Activated CD8-positive, alpha-beta T cell treated with anti-CD3 and anti-CD28 coated beads, Interleukin-2, amount 10 ng/mL, durations not matched to agents 7 days and 5 days (primary cell): Measurements from ENCODE around the gene CBARP. TPM values are rescaled to one million over a fixed set of nuclear protein-coding genes. Genes with fewer than 3 reads are reported as not detected.

Experiments used
- ATAC-seq: fragments of 150-1000 bp; cut with Tn5 transposase; one replicate; pipeline ENCODE4 v1.10.0; 2021; ENCODE audit warnings: moderate library complexity
- CTCF ChIA-PET: fragments of 350-600 bp; sonication (Branson Sonifier 250); formaldehyde crosslinking; loops from one replicate; lab custom pipeline; 2021; ENCODE audit warnings: antibody characterized with exemption; lab: Charles Lee
- POLR2A ChIA-PET: fragments of 350-600 bp; sonication (Branson Sonifier 250); formaldehyde crosslinking; loops from one replicate; lab custom pipeline; 2021; ENCODE audit warnings: antibody characterized with exemption; lab: Charles Lee
- DNase-seq: peaks from one replicate; pipeline ENCODE4 v3.0.0-alpha.2; 2020
- H3K27ac Mint-ChIP-seq: one replicate; pipeline ENCODE4 v1.8.0; 2021; ENCODE audit warnings: mild to moderate bottlenecking, mixed read lengths
- H3K27me3 Mint-ChIP-seq: one replicate; pipeline ENCODE4 v1.8.0; 2021; ENCODE audit warnings: low read depth, mixed read lengths
- H3K36me3 Mint-ChIP-seq: one replicate; pipeline ENCODE4 v1.8.0; 2021; ENCODE audit warnings: low read depth, mixed read lengths
- H3K4me1 Mint-ChIP-seq: one replicate; pipeline ENCODE4 v1.8.0; 2021; ENCODE audit warnings: low read depth, mixed read lengths
- H3K4me3 Mint-ChIP-seq: one replicate; pipeline ENCODE4 v1.8.0; 2021; ENCODE audit warnings: mild to moderate bottlenecking, mixed read lengths
- H3K9me3 Mint-ChIP-seq: one replicate; pipeline ENCODE4 v1.8.0; 2022; ENCODE audit warnings: mixed read lengths; ENCODE audit not compliant: insufficient read depth
- total RNA-seq, 2 experiments: library from RNA; stranded (reverse); gene quantifications; one replicate each; pipeline ENCODE4 v1.2.3, GENCODE V29; 2021

The CBARP gene
- total RNA-seq, 2 experiments from 2014 or later = 0.10 TPM; not detected in 1

DNA sequence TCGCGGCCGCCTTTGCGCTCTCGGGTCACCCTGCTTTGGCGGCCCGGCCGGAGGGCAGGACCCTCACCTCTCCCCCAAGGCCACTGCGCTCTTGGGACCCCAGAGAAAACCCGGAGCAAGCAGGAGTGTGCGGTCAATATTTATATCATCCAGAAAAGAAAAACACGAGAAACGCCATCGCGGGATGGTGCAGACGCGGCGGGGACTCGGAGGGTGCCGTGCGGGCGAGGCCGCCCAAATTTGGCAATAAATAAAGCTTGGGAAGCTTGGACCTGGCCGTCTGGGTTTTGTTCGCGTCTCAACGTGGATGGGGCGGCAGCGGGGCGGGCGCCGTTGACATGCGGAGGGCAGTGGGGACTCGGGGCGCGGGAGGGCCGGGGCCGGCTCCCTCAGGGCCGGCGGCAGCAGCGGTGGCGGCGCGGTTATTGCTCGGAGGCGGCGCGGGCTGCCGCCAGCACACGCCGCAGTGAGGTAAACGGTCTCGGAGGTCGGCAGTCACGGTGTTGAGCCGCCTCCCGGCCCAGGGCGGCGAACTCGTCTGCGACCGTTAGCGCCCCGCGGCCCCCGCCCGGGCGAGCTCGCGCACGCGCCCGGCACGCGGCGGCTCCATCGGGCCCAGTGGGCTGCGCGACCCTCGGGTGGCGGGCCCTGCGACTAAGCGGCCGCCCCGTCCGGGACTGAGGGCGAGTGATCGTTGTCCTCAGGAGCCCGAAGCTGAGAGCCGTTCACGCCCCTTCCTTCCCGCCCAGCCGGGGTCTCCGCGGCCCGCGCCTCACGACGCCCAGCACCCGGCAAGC is 9.4 kb downstream of the CBARP start:
- no peak for DNase-seq
- Mint-ChIP-seq H3K27ac (no peak overlapping the region), H3K4me1 (no peaks in the 10 kb centered on the region), H3K36me3 (peaks cover 9% of the 10 kb centered on the region), H3K9me3 (no peaks in the 10 kb centered on the region), H3K4me3 (no peak overlapping the region), H3K27me3 (no peaks in the 10 kb centered on the region)
- ATAC-seq = no peak
- ChIA-PET CTCF (no interaction called here), POLR2A (no interaction called here)

DNA sequence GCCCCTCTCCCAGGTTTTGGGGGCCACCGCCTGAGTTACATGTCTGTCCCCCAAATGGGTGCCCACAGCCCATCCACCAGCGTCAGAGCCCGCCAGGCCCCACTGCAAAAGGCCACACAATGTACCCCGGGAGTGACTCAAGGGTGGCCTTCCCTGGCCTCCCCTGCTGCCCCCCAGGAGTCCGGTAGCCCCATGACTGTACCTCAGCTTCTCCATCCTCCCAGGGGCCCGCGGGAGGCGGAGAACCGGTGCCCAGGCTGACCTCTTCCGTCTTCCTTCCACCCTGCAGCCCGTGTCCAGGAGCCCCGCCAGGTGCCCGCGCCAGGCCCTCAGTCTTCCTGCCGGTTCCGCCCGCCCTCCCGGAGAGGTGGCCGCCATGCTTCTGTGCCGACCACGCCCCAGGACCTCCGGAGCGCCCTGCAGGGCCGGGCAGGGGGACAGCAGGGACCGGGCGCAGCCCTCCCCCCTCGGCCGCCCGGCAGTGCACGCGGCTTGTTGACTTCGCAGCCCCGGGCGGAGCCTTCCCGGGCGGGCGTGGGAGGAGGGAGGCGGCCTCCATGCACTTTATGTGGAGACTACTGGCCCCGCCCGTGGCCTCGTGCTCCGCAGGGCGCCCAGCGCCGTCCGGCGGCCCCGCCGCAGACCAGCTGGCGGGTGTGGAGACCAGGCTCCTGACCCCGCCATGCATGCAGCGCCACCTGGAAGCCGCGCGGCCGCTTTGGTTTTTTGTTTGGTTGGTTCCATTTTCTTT is 10.3 kb downstream of the CBARP start:
- CTCF ChIA-PET = no interaction called here
- peaks cover 9% of the 10 kb centered on the region for H3K36me3 Mint-ChIP-seq
- no peak for DNase-seq
- no peak overlapping the region for H3K27ac Mint-ChIP-seq
- no peak overlapping the region for H3K4me3 Mint-ChIP-seq
- no peaks in the 10 kb centered on the region for H3K4me1 Mint-ChIP-seq
- H3K27me3 Mint-ChIP-seq = no peaks in the 10 kb centered on the region
- no peak for ATAC-seq
- POLR2A ChIA-PET = no interaction called here
- H3K9me3 Mint-ChIP-seq = no peaks in the 10 kb centered on the region

DNA sequence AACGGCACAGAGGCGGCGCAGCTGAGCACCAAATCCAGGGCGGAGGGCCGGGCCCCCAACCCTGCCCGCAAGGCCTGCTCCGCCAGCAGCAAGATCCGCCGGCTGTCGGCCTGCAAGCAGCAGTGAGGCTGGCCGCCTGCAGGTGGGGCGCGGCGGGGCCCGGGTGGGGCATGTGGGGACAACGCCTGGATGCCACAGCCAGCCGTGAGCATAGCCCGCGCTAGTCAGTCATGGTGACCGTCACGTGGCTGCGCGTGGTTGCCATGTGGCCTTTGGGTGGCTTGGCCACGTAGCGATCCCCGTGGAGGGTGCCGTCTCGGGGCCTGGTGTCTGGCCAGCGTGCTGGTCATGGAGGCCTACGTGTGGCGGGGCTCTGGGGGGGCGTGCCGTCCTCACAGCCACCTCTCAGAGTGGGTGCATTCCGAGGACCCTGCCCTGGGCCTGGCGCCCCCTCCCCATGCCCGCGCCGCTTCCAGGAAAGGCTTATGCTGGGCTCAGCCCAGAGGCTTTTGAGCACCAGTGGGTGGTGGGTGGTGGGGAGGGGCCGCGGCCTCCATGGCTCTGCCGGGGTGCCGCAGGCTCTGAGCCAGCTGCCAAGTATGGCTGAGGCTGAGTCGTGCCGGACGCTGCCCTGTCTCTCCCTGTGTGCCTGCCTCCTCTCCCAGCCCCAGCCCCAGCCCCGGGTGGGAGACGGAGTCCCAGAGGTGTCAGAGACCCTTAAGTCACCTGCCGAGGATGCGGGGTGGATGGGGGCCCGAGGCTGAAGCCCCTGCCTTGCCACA is 11.1 kb downstream of the CBARP start:
- Mint-ChIP-seq H3K9me3 (no peaks in the 10 kb centered on the region), H3K27ac (no peak overlapping the region), H3K4me1 (no peaks in the 10 kb centered on the region), H3K4me3 (no peak overlapping the region), H3K36me3 (peaks cover 9% of the 10 kb centered on the region), H3K27me3 (no peaks in the 10 kb centered on the region)
- POLR2A ChIA-PET = no interaction called here
- DNase-seq (no peak), ATAC-seq (no peak)
- CTCF ChIA-PET = no interaction called here

DNA sequence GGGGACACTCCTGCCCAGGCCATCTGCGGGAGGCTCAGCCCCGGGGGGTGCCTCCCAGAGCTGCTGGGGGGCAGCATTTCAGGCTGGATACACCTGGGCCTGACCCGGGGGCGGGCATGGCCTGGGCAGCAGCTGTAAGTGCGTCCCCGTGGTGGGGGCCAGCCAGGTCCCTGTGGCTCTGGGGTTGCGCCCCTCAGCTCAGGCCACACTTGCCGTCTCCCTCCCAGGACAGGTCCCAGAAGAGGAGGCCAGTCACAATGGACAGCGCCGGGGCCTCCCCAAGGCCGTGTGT is 11.6 kb downstream of the CBARP start:
- Mint-ChIP-seq H3K27ac (no peak overlapping the region), H3K4me3 (no peak overlapping the region), H3K36me3 (peaks cover 9% of the 10 kb centered on the region), H3K4me1 (no peaks in the 10 kb centered on the region), H3K9me3 (no peaks in the 10 kb centered on the region), H3K27me3 (no peaks in the 10 kb centered on the region)
- ChIA-PET CTCF (no interaction called here), POLR2A (no interaction called here)
- DNase-seq (no peak), ATAC-seq (no peak)

DNA sequence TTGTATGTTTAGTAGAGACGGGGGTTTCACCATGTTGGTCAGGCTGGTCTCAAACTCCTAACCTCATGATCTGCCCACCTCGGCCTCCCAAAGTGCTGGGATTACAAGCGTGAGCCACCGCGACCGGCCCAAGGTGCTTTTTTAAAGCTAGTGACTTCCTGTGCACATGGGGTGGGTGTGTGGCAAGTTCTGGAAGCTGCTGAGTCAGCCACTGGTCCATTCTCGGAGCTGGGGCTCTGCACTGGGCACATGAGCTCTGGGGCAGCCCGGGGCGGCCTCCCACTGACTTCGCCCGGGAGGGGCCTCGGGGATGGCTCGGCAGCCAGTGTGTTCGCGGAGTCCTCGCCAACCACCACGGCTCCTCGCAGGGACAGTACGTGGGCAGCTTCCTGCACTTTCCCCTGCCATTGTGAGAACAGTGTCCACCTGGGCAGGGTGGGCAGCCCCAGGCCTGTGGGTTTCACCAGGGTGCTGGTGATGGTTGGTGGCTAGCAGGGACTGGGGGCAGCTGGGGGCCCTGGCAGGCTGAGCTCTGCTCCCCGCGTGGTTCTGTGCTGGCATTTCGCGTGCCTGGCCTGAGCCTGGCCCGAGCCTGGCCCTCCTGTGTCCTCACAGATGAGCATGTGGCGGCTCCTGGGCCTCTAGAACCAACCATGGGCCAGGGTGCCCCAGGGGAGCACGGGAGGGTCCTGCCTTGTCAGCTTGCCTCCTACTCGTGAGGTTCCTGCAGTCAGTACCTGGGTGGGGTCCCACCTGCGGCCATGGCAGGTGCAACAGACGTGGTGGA is 12.2 kb downstream of the CBARP start:
- POLR2A ChIA-PET = no interaction called here

DNA sequence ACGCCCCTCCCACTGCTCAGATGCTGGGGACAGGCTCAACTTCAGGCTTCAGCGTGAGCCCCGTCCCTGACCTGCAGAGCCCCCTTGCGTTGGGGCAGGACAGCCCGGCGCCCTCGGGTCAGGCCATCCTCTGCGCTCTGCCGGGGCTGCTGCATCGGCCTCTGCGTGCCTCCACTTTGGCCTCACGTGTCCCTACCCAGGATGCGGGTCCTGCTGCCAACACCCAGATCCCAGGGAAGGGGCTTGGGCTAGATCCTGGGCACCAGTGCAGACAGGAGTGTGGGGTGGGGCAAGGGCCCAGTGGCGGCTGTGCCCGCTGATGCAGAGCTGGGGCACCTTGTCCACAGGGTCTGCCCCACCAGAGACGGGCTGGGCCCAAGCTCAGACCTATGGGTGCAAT is 13.0 kb downstream of the CBARP start:
- no peak overlapping the region for H3K27ac Mint-ChIP-seq
- no peaks in the 10 kb centered on the region for H3K27me3 Mint-ChIP-seq
- H3K4me1 Mint-ChIP-seq = no peaks in the 10 kb centered on the region
- ChIA-PET POLR2A (no interaction called here), CTCF (no interaction called here)
- no peak for ATAC-seq
- no peaks in the 10 kb centered on the region for H3K9me3 Mint-ChIP-seq
- H3K4me3 Mint-ChIP-seq = no peak overlapping the region
- DNase-seq = no peak
- H3K36me3 Mint-ChIP-seq = peaks cover 9% of the 10 kb centered on the region

More for the DNA sequence above, 12.2 kb downstream of the CBARP start:
- DNase-seq (no peak), ATAC-seq (no peak)
- H3K4me1 Mint-ChIP-seq = no peaks in the 10 kb centered on the region
- no peak overlapping the region for H3K27ac Mint-ChIP-seq
- no peaks in the 10 kb centered on the region for H3K9me3 Mint-ChIP-seq
- peaks cover 9% of the 10 kb centered on the region for H3K36me3 Mint-ChIP-seq
- CTCF ChIA-PET = no interaction called here
- no peaks in the 10 kb centered on the region for H3K27me3 Mint-ChIP-seq
- no peak overlapping the region for H3K4me3 Mint-ChIP-seq

DNA sequence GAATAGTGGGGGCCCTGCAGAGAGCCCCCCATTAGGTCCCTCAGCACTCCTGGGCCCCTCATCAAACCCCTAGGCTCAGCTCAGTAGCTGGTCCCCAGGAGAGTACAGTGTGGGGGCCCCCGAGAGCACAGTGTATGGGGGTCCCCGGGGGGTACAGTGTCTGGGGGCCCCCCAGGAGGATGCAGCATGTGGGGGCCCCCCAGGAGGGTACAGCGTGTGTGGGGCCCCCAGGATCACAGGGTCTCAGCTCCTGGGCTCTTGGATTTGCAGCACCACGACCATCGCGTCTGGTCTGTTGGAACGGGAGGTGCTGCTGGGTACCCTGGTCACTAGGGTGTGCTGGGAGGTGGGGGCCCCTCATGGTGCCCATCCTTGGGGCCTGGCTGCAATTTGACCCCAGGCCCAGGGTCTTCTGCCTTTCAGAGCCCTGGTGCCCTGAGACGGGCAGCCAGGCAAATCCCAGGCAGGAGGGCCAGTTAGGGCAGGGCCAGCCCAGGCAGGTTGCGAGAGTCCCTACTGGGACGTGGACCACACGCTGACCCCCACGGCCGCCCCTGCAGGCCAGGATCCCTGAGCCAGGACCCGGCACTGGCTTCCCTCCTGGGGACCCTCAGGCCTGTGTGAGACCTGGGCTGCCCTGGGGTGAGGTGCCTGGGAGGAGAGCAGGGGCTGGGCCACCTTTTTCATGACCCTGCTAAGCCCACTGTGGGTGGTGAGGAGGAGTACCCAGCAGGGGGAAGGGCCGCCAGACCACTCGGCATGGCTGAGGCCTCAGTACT is 13.6 kb downstream of the CBARP start:
- H3K4me1 Mint-ChIP-seq = no peaks in the 10 kb centered on the region
- DNase-seq = no peak
- no peaks in the 10 kb centered on the region for H3K9me3 Mint-ChIP-seq
- peaks cover 9% of the 10 kb centered on the region for H3K36me3 Mint-ChIP-seq
- no peak overlapping the region for H3K27ac Mint-ChIP-seq
- ATAC-seq = no peak
- H3K27me3 Mint-ChIP-seq = no peaks in the 10 kb centered on the region
- POLR2A ChIA-PET = no interaction called here
- CTCF ChIA-PET = interaction anchor here (1.1 to 2.8 kb wide), 3 partner anchors 10 to 119 kb away, joined by 3 to 10 read pairs (median 9); no protein-coding TSS in a partner anchor
- H3K4me3 Mint-ChIP-seq = no peak overlapping the region

DNA sequence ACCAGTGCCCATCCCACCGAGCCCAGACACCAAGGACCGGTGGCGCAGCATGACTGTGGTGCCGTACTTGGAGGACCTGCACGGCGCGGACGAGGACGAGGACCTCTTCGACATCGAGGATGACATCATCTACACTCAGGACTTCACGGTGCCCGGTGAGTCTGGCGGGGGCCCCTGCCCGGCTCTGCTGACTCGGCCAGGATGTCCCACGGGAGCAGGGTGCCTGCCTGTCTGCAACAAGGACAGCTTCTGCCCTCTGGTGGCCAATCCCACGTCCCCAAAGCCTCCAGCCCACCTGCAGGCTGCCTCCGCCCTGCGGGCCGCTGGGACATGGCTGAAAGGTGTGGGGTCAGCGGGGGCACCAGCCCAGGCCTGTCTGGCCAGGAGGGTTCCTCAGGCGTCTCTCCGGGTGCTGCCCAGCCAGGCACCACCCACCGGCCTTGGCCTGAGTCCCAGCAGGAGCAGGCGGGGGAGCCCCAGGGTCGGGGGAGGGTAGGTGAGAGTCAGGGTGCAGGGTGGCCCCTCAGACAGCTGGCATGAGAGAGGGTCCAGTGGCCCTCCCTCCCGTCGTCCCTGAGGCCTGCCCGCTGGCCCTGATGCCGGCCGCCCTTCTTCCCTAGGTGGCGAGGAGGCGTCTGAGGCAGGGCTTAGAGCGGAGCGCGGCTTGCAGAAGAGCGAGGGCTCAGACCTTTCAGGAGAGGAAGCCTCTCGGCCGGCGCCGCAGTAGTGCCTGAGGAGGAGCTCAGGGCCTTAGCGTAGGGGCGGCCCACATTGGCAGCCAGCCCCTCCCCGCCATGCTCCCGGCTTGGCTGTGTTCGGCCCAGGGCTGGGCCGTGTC is 14.6 kb downstream of the CBARP start:
- POLR2A ChIA-PET = no interaction called here
- Mint-ChIP-seq H3K9me3 (no peaks in the 10 kb centered on the region), H3K4me1 (no peaks in the 10 kb centered on the region), H3K27ac (no peak overlapping the region), H3K27me3 (no peaks in the 10 kb centered on the region), H3K36me3 (peaks cover 8% of the 10 kb centered on the region), H3K4me3 (no peak overlapping the region)
- CTCF ChIA-PET = interaction anchor here (0.6 to 2.8 kb wide), 6 partner anchors 9 to 120 kb away, joined by 3 to 10 read pairs (median 4); no protein-coding TSS in a partner anchor
- no peak for DNase-seq
- ATAC-seq = no peak

DNA sequence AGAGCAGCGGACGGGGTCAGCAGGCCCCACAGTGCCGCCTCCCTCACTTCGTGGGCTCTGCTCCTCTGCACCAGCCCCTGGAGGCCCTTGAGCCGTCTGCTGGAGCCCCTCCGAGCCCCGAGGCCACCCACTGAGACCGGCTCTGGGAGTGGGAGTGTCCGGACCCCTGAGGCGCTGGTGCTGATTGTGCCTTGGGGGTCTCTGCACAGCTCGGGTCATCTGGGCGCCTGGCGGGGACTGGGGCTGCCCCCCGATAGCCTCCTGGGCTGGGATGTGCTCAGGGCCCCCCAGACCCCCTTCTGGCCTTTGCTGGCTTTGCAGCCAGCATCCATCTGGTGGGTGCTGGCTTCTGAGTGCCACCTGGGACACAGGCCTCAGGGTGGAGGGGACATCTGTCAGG is 15.4 kb downstream of the CBARP start:
- ChIA-PET POLR2A (interaction anchor here (1.1 kb wide), 1 partner anchor 67 kb away, joined by 3 read pairs; no protein-coding TSS in a partner anchor), CTCF (interaction anchor here (0.6 to 2.8 kb wide), 6 partner anchors 8 to 109 kb away, joined by 3 to 10 read pairs (median 4); partner anchors contain the start of gene CIRBP)
- H3K9me3 Mint-ChIP-seq = no peaks in the 10 kb centered on the region
- peaks cover 5% of the 10 kb centered on the region for H3K36me3 Mint-ChIP-seq
- H3K27me3 Mint-ChIP-seq = no peaks in the 10 kb centered on the region
- H3K4me1 Mint-ChIP-seq = no peaks in the 10 kb centered on the region
- no peak overlapping the region for H3K27ac Mint-ChIP-seq
- no peak overlapping the region for H3K4me3 Mint-ChIP-seq
- ATAC-seq = peak; percentile 49
- no peak for DNase-seq

DNA sequence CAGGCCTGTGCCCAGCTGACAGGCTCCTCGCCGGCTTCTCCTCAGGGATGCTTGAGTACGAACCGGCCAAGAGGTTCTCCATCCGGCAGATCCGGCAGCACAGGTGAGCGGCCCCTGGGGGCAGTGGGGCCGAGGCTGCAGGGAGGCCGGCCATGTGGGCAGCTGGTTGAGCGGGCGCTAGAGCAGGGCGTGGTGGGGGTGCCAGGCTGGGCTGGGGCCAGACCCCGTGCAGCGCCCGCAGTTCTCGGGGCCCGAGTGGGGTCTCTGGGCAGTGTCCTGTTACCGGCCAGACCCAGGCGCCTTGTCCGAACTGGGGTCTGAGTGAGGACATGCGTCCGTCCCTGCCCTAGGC is 15.9 kb downstream of the CBARP start:
- H3K4me1 Mint-ChIP-seq = no peaks in the 10 kb centered on the region
- POLR2A ChIA-PET = interaction anchor here (1.1 kb wide), 1 partner anchor 67 kb away, joined by 3 read pairs; no protein-coding TSS in a partner anchor
- no peak overlapping the region for H3K27ac Mint-ChIP-seq
- H3K9me3 Mint-ChIP-seq = no peaks in the 10 kb centered on the region
- no peaks in the 10 kb centered on the region for H3K27me3 Mint-ChIP-seq
- CTCF ChIA-PET = interaction anchor here (0.8 to 2.8 kb wide), 3 partner anchors 8 to 108 kb away, joined by 3 to 10 read pairs (median 9); partner anchors contain the start of gene CIRBP
- DNase-seq (no peak), ATAC-seq (no peak)
- no peak overlapping the region for H3K4me3 Mint-ChIP-seq
- peaks cover 2% of the 10 kb centered on the region for H3K36me3 Mint-ChIP-seq
